Loucy (cell line): ENCODE results near the gene PHF8.

ENCODE experiments used
- CTCF ChIP-seq: fragments of 200-600 bp; sonication (generic); conservative IDR thresholded peaks from 2 replicates; pipeline ENCODE4 v1.5.1; 2014; ENCODE audit warnings: mild to moderate bottlenecking, antibody characterized with exemption, low read length
- EZH2phosphoT487 ChIP-seq: fragments of 200-600 bp; IDR thresholded peaks from 2 replicates; pipeline ENCODE4 v1.6.1; 2018; ENCODE audit warnings: antibody characterized with exemption, mild to moderate bottlenecking, moderate library complexity, borderline replicate concordance

- no peak for TF ChIP-seq CTCF
- no peak for TF ChIP-seq EZH2phosphoT487
Observed at GRCh38 chrX:54049801-54050200, 5.5 kb upstream of the PHF8 start.
